Renal cortex interstitium (tissue), 15 donors: ENCODE measurements around the gene TTC28. TPM values are rescaled to one million over a fixed set of nuclear protein-coding genes. Genes with fewer than 3 reads are reported as not detected.
"Not testable (repeated sequence)": the region's sequence is repeated elsewhere in the genome, so short reads cannot be mapped to it uniquely, and the experiment has no call there.

Experiments
- DNase-seq, 11 donors: peaks; one replicate each; pipeline ENCODE4 v3.0.0-alpha.2; 2013; ENCODE audit warnings: low read depth in 9 of 11, low spot score in 4 of 11; ENCODE audit errors: extremely low read depth in 1 of 11
- long read RNA-seq, 16 experiments: transcript quantifications; one replicate each; lab custom pipeline, GENCODE V29; 2026
- polyA plus RNA-seq, 3 donors: library from polyadenylated mRNA; unstranded; fragments of 120-200 nt; gene quantifications; one replicate each; pipeline ENCODE4 v1.2.1, GENCODE V29; 2013; ENCODE audit not compliant: insufficient read length in 3 of 3

Gene TTC28
- polyA plus RNA-seq, result 10 to 100 TPM; 33.1 to 43.1 (median 35.9) TPM
- long read RNA-seq, donor 1, result 0 reads
- long read RNA-seq, donor 2, partial matches to known transcripts, result 0 of 6 reads
- long read RNA-seq, donor 2, other reads (novel, unspliced or antisense), result 0 of 6 reads
- long read RNA-seq, donor 3, partial matches to known transcripts, result 0 of 4 reads
- long read RNA-seq, donor 3, other reads (novel, unspliced or antisense), result 0 of 4 reads
- long read RNA-seq, donor 4, partial matches to known transcripts, result 0 of 3 reads
- long read RNA-seq, donor 4, other reads (novel, unspliced or antisense), result 0 of 3 reads
- long read RNA-seq, donor 5, full-length matches to known transcripts, result 8 of 14 reads
- long read RNA-seq, donor 5, partial matches to known transcripts, result 6 of 14 reads
- long read RNA-seq, donor 5, other reads (novel, unspliced or antisense), result 0 of 14 reads
- long read RNA-seq, donor 6, partial matches to known transcripts, result 0 of 7 reads
- long read RNA-seq, donor 6, other reads (novel, unspliced or antisense), result 0 of 7 reads
- long read RNA-seq, donor 7, full-length matches to known transcripts, result 5 of 5 reads
- long read RNA-seq, donor 7, partial matches to known transcripts, result 0 of 5 reads
- long read RNA-seq, donor 7, other reads (novel, unspliced or antisense), result 0 of 5 reads
- long read RNA-seq, donor 8, transcript TTC28-206 (3 exons, 407 nt), result major isoform, 5 of 8 reads
- long read RNA-seq, donor 8, partial matches to known transcripts, result 0 of 8 reads
- long read RNA-seq, donor 8, other reads (novel, unspliced or antisense), result 0 of 8 reads
- long read RNA-seq, donor 9, partial matches to known transcripts, result 0 of 1 reads
- long read RNA-seq, donor 9, other reads (novel, unspliced or antisense), result 0 of 1 reads
- long read RNA-seq, donor 10, partial matches to known transcripts, result 0 of 4 reads
- long read RNA-seq, donor 10, other reads (novel, unspliced or antisense), result 0 of 4 reads
- long read RNA-seq, donor 11, partial matches to known transcripts, result 0 of 1 reads
- long read RNA-seq, donor 11, other reads (novel, unspliced or antisense), result 0 of 1 reads
- long read RNA-seq, donor 12, partial matches to known transcripts, result 7 of 19 reads
- long read RNA-seq, donor 12, other reads (novel, unspliced or antisense), result 12 of 19 reads
- long read RNA-seq, donor 13, partial matches to known transcripts, result 0 of 8 reads
- long read RNA-seq, donor 13, other reads (novel, unspliced or antisense), result 0 of 8 reads
- long read RNA-seq, donor 14, partial matches to known transcripts, result 0 of 2 reads
- long read RNA-seq, donor 14, other reads (novel, unspliced or antisense), result 0 of 2 reads
- long read RNA-seq, donor 15, partial matches to known transcripts, result 0 of 3 reads
- long read RNA-seq, donor 15, other reads (novel, unspliced or antisense), result 0 of 3 reads
- long read RNA-seq, donor 16, transcript TTC28-206 (3 exons, 407 nt), result major isoform, 7 of 13 reads
- long read RNA-seq, donor 16, transcript TTC28-204 (2 exons, 594 nt), result minor isoform, 6 of 13 reads
- long read RNA-seq, donor 16, partial matches to known transcripts, result 0 of 13 reads
- long read RNA-seq, donor 16, other reads (novel, unspliced or antisense), result 0 of 13 reads

GRCh38 chr22:28679611-28680287 lies at the start of gene TTC28:
TTC28 (minus strand) TSS chr22:28679840; CDS start chr22:28679723, 117 bp downstream.
- peak; percentile 65 to 88 (median 80) for DNase-seq

- no peak for DNase-seq
These were observed 49.1 kb upstream of the TTC28 start for GRCh38 chr22:28728621-28729313.

GRCh38 chr22:28728002-28728401 lies 48.4 kb upstream of the TTC28 start:
- DNase-seq, result no peak

GRCh38 chr22:28718044-28718443 lies 38.4 kb upstream of the TTC28 start:
- no peak for DNase-seq

- DNase-seq, result no peak
These were observed 37.0 kb upstream of the TTC28 start for GRCh38 chr22:28716686-28717085.

- no peak for DNase-seq
These were observed 36.0 kb upstream of the TTC28 start for GRCh38 chr22:28715611-28716010.

- no peak for DNase-seq
These were observed 34.5 kb upstream of the TTC28 start for GRCh38 chr22:28714043-28714628.

- no peak for DNase-seq
These were observed 32.5 kb upstream of the TTC28 start for GRCh38 chr22:28711820-28712777.

- DNase-seq, result no peak
These were observed 31.7 kb upstream of the TTC28 start for GRCh38 chr22:28711341-28711740.

GRCh38 chr22:28710576-28711191 lies 31.0 kb upstream of the TTC28 start:
- peak in 1 of 11 donors; percentile 18 for DNase-seq

- no peak for DNase-seq
These were observed 30.5 kb upstream of the TTC28 start for GRCh38 chr22:28710107-28710506.

GRCh38 chr22:28706845-28707244 lies 27.2 kb upstream of the TTC28 start:
- DNase-seq, result no peak

GRCh38 chr22:28703436-28703835 lies 23.8 kb upstream of the TTC28 start:
- DNase-seq, result no peak

GRCh38 chr22:28702891-28703290 lies 23.3 kb upstream of the TTC28 start:
- no peak for DNase-seq

- not testable (repeated sequence) for DNase-seq
These were observed 13.6 kb upstream of the TTC28 start for GRCh38 chr22:28693041-28693760.
